ENCODE measurements around the gene TACC2.
"Not testable (repeated sequence)": the region's sequence is repeated elsewhere in the genome, so short reads cannot be mapped to it uniquely, and the experiment has no call there.

GRCh38 chr10:122023257-122023656 is 34.3 kb downstream of the TACC2 start:
- TF ChIP-seq CTCF (conservative IDR thresholded peaks at IDR 0.05; ENCODE audit: low read length); EZH2phosphoT487 (IDR thresholded peaks at IDR 0.05; ENCODE audit: borderline replicate concordance, low read depth, low read length): not testable (repeated sequence)

Data from OCI-LY7 (cell line).